ENCODE measurements around the gene PRAC2.

DNA sequence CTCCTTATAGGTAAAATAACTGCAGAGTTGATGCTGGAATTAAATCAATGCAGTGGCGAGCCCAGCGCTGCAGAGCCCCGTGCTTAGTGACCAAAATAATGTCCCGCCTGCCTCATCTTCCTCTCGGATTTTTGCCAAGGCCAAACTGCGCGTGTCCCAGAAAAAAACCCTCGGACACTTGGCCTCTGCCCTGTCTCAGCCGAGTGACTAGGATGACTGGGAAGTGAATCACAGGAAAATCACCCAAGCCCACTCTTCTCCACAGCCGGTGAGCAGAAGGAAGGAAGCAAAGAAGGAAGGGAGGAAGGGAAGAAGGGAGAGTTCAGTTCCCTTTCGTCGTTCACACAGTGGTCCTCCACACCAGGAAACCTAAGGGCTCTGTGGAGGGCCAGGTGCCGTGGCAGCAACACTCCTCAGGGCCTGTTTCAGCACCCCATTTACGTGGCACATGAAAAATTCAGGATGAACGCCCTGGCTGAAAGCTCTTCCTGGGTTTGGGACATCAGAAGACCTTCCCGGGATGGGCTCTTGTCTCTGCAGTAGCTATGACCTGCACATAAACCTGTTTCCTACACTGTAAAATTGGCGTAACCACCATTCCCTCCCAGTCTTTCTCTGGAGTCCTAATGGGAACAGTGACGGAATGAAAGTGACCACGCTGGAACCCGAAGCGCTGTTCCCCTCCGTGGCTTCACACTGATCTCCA is 31.0 kb downstream of the PRAC2 start:
- TF ChIP-seq, protein P1, sequence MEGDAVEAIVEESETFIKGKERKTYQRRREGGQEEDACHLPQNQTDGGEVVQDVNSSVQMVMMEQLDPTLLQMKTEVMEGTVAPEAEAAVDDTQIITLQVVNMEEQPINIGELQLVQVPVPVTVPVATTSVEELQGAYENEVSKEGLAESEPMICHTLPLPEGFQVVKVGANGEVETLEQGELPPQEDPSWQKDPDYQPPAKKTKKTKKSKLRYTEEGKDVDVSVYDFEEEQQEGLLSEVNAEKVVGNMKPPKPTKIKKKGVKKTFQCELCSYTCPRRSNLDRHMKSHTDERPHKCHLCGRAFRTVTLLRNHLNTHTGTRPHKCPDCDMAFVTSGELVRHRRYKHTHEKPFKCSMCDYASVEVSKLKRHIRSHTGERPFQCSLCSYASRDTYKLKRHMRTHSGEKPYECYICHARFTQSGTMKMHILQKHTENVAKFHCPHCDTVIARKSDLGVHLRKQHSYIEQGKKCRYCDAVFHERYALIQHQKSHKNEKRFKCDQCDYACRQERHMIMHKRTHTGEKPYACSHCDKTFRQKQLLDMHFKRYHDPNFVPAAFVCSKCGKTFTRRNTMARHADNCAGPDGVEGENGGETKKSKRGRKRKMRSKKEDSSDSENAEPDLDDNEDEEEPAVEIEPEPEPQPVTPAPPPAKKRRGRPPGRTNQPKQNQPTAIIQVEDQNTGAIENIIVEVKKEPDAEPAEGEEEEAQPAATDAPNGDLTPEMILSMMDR (conservative IDR thresholded peaks at IDR 0.05 in 1 of 2, IDR thresholded peaks at IDR 0.05 in 1 of 2; ENCODE audit: low read depth in 1 of 2, low read length in 2 of 2), result no peak
- peak; percentile 60 for TF ChIP-seq EZH2 (IDR thresholded peaks at IDR 0.05; ENCODE audit: low read length, missing control alignments)

Data from fibroblast of lung (primary cell).